HG03457 (cell line): ENCODE data around the gene ETF1.

Experiments
- ATAC-seq: cut with Tn5 transposase; IDR thresholded peaks from one replicate; pipeline ENCODE4 v1.9.1; 2021; ENCODE audit warnings: moderate number of reproducible peaks; ENCODE audit not compliant: unreplicated experiment

ETF1 gene

GRCh38 chr5:138563340-138564118 is 20.5 kb upstream of the ETF1 start:
- ATAC-seq = no peak

- no peak for ATAC-seq
These were observed 17.9 kb upstream of the ETF1 start for GRCh38 chr5:138560971-138561370.

GRCh38 chr5:138559937-138560336 is 16.9 kb upstream of the ETF1 start:
- no peak for ATAC-seq

- ATAC-seq = no peak
These were observed 14.6 kb upstream of the ETF1 start for GRCh38 chr5:138557677-138558076.

GRCh38 chr5:138554143-138554542 is 11.1 kb upstream of the ETF1 start:
- ATAC-seq = no peak

GRCh38 chr5:138553437-138554095 is 10.5 kb upstream of the ETF1 start:
- no peak for ATAC-seq

GRCh38 chr5:138552657-138553056 is 9.6 kb upstream of the ETF1 start:
- ATAC-seq = no peak

- ATAC-seq = no peak
These were observed 6.4 kb upstream of the ETF1 start for GRCh38 chr5:138549414-138549813.

- ATAC-seq = no peak
These were observed 3.0 kb upstream of the ETF1 start for GRCh38 chr5:138545919-138546562.

GRCh38 chr5:138544181-138545134 is 1.4 kb upstream of the ETF1 start:
- ATAC-seq = no peak

- ATAC-seq = peak; percentile 36
These were observed 681 bp upstream of the ETF1 start for GRCh38 chr5:138543730-138544104.

GRCh38 chr5:138542180-138542955 is 668 bp downstream of the ETF1 start:
- ATAC-seq = peak; percentile 2

GRCh38 chr5:138541511-138542179 is 1.4 kb downstream of the ETF1 start:
- ATAC-seq = no peak

GRCh38 chr5:138539791-138540190 is 3.2 kb downstream of the ETF1 start:
- no peak for ATAC-seq

GRCh38 chr5:138538943-138539627 is 4.0 kb downstream of the ETF1 start:
- ATAC-seq = no peak

- no peak for ATAC-seq
These were observed 6.2 kb downstream of the ETF1 start for GRCh38 chr5:138536665-138537315.

GRCh38 chr5:138536215-138536614 is 6.8 kb downstream of the ETF1 start:
- ATAC-seq = no peak
